Epithelial cell of proximal tubule (primary cell): ENCODE measurements around the gene HPCAL1. TPM values are rescaled to one million over a fixed set of nuclear protein-coding genes. Genes with fewer than 3 reads are reported as not detected.

ENCODE experiments used
- DNase-seq: peaks from one replicate; pipeline ENCODE4 v3.0.0-alpha.2; 2011; ENCODE audit warnings: low read depth
- H3K4me3 ChIP-seq: 2 replicates; pipeline ENCODE4 v1.5.1; 2011; ENCODE audit warnings: low read depth, mild to moderate bottlenecking, low read length
- total RNA-seq: library from RNA; depleted of rRNA; stranded (reverse); fragments of >200 nt; gene quantifications from 2 replicates; pipeline ENCODE4 v1.2.3, GENCODE V29; 2015
- TF ChIP-seq, protein P1 (sequence below): conservative IDR thresholded peaks from 2 replicates; pipeline ENCODE4 v1.5.1; 2012; ENCODE audit warnings: low read depth, mild to moderate bottlenecking, low read length

Gene HPCAL1
- total RNA-seq, 1 donor from 2014 or later = 72.3 TPM

DNA sequence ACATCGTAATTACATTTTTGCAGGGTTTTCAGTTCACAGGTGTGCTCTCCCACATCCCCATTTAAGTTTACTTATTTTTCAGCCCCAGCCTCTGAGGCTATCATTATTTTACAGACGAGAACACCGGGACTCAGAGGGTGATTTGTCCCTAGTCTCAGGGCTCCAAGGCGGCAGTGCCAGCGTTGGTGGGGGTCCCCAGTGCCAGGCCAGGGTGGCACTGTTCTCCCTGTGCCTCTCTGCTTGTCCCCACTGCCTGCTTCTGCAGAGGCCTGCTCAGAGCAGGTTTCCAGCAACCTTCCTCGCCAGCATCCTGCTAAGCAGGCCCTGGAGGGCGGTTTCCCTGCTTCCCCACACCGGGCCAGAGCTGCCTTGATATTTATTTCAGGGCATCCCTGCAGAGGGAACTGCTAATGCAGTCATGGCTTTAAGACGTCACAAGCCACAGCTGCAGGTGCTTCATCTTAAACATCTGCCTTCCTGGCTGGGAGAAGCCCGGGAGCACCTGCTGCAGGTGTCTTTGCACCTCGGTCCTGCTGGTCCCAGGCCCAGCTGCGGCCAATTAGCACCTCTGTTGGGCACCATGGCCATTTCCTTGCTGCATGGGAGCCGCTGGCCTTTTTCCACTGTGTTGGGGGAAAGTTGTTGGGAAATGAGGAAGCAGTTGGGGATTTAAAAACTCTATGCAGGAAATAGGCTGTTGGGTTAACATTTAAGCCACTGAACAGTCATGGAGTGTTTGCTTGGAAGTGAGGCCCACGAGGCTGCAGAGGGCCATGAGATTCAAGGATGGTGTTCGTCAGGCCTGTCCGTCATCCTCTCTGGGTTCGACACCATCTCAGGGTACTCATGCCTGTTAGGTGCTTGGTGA lies 22.8 kb downstream of the HPCAL1 start:
- H3K4me3 ChIP-seq = no peak overlapping the region
- TF ChIP-seq, protein P1, sequence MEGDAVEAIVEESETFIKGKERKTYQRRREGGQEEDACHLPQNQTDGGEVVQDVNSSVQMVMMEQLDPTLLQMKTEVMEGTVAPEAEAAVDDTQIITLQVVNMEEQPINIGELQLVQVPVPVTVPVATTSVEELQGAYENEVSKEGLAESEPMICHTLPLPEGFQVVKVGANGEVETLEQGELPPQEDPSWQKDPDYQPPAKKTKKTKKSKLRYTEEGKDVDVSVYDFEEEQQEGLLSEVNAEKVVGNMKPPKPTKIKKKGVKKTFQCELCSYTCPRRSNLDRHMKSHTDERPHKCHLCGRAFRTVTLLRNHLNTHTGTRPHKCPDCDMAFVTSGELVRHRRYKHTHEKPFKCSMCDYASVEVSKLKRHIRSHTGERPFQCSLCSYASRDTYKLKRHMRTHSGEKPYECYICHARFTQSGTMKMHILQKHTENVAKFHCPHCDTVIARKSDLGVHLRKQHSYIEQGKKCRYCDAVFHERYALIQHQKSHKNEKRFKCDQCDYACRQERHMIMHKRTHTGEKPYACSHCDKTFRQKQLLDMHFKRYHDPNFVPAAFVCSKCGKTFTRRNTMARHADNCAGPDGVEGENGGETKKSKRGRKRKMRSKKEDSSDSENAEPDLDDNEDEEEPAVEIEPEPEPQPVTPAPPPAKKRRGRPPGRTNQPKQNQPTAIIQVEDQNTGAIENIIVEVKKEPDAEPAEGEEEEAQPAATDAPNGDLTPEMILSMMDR = no peak
- no peak for DNase-seq

DNA sequence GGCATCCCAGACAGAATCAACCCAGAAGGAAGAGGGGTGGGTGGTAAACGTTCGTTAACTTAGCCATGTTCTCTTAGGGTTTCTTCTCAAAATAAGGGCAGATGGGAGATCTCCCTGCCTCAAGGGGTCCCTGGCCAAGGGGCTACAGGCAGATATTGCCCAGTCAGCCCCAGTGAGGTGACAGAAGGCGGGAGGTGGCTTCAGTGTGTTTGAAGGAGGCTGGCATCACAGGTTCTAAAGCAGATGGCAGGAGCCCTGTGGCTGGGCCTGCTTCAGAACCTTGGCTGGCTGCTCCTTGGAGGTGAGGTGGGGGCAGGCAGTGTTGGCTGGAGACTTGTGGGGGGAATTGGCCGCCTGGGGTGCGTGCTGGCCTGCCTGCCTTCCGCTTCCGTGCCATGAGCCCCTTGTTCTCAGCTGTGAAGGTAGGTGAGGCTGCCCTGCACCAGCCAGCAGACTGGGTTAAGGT lies 23.5 kb downstream of the HPCAL1 start:
- TF ChIP-seq, protein P1 = no peak
- H3K4me3 ChIP-seq = no peak overlapping the region
- no peak for DNase-seq

DNA sequence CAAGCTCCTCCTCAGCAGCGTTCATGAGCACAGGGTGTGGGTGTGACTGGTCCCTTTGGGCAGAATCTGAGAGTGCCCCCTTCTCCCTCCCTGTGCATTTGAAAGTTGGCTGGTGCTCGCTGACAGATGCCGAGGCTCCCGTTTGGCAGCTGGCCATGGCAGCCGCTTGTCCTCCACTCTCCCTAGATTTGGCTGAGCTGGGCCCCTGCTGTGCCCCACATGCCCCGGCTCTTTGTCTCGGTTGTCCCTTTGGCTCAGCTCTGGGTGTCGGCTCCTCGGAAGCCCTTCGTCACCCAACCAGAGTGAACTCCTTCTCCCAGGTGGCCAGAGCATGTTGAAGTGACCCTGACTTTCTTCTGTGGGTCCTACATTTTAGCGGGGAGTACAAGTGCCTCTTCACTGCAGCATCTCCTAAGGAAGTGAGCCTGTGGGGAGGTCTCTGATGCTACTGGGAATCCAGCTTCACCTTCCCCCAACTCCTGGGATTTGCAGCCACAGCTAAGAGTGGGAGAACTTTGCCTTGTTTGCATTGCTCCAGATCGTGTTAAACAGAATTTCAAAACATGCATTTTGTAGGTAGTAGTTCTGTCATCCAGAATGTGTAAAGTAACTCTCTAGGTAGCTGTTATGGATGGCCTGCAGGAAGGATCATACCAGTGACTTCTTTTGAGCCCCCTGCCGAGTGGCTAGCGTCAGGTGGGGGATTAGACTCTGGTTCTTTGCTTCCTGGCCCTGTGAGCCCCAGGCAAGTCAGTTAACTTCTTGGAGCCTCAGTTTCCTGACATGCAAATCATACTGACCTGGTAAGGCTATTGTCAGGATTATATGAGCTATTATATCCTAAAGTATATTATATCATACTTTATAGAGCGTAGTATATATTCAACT lies 24.2 kb downstream of the HPCAL1 start:
- no peak for DNase-seq
- TF ChIP-seq, protein P1 = no peak
- no peak overlapping the region for H3K4me3 ChIP-seq

DNA sequence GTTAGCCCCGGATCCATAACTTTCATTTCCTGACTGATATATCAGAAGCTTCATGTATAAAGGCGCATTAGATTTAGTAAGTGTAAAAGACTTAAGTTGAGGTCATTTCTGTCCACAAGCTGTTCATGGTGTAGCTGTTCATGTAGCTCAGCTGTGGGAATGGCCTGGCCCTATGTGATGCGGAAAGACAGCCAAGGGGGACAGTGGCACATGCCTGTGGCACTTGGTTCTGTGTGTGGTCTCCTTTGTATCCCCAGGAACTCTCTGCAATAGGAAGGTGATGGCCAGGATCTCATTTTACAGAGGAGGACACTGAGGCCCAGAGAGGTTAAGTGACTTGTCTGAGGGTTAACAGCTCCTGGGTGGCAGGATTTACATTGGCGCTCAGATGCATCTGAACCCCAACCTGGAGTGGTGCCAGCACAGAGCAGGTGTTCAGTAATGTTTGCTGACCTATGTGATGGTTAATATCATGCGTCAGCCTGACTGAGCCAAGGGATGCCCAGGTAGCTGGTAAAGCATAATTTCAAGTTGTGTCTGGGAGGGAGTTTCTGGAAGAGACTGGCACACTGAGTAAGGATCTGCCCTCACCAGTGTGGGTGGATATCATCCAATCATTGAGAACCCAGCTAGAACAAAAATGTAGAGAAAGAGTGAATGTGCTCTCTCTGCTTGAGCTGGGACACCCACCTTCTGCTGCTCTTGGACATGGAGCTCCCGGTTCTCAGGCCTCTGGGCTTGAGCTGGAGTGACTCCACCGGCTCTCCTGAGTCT lies 25.4 kb downstream of the HPCAL1 start:
- no peak overlapping the region for H3K4me3 ChIP-seq
- DNase-seq = no peak
- TF ChIP-seq, protein P1 = no peak

DNA sequence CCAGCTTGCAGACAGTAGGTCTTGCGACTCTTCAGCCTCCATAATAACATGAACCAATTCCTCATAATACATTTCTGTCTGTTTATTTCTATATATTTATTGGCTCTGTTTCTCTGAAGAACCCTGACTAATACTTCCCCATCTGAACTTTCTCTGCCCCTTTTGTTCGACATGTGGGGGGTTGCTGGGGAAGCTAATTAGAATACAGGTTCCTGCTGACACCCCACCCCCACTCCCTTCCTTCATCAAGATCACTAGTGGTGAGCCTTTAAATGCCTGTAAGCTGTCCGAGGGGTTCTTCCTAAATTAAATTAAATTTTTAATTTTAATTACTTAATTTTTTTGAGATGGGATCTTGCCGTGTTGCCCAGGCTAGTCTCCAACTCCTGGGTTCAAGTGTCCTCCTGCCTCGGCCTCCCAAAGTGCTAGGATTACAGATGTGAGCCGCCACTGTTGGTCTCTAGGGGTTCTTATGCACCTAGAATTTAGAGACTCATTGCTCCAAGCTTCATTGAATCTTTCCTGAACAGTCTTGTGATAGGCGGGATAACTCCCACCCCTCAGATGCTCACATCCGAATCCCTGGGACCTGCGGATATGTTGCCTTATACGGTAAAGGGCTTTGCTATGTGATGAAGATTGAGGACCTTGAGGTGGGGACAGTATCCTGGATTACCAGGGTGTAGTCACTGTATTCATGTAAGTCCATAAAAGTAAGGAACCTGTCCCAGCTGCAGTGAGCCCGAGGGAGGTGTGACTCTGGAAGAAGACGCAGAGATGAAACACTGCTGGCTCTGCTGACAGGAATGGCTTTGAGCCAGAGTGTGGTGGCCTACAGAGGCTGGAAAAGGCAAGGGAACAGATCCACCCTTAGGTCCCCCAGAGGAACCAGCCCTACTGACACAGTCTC lies 26.2 kb downstream of the HPCAL1 start:
- DNase-seq = no peak
- TF ChIP-seq, protein P1 = no peak
- no peak overlapping the region for H3K4me3 ChIP-seq

DNA sequence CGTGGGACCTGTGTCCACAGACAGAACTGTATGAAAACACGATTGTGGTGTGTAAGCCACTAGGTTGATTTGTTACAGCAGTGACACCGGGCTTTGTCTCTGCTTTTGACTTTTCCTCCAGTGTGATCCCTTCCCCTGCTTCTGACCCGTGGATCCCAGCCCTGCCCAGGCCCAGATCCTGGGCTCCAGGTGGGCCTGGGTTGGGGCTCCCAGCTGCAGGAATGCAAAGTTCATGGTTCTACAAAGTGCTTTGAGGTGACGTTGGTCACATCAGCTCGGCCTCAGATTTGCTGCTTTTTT lies 26.8 kb downstream of the HPCAL1 start:
- DNase-seq = no peak
- TF ChIP-seq, protein P1 = no peak
- H3K4me3 ChIP-seq = no peak overlapping the region
